SK-N-MC (cell line): ENCODE data around the gene SHISA3.

Experiments
- EZH2 ChIP-seq: fragments of 200-600 bp; sonication (generic); IDR thresholded peaks from one replicate; pipeline ENCODE4 v1.6.1; 2017; ENCODE audit warnings: antibody characterized with exemption
- FOXP2 ChIP-seq: optimal IDR thresholded peaks from 2 replicates; pipeline ENCODE3; 2011; ENCODE audit warnings: mild to moderate bottlenecking, moderate library complexity; ENCODE audit not compliant: insufficient read depth; ENCODE audit errors: extremely low read length, control extremely low read depth
- POLR2AphosphoS5 ChIP-seq: IDR thresholded peaks from 2 replicates; pipeline ENCODE4 v1.6.1; 2012; ENCODE audit warnings: mild to moderate bottlenecking, low read depth, low read length, borderline replicate concordance

DNA sequence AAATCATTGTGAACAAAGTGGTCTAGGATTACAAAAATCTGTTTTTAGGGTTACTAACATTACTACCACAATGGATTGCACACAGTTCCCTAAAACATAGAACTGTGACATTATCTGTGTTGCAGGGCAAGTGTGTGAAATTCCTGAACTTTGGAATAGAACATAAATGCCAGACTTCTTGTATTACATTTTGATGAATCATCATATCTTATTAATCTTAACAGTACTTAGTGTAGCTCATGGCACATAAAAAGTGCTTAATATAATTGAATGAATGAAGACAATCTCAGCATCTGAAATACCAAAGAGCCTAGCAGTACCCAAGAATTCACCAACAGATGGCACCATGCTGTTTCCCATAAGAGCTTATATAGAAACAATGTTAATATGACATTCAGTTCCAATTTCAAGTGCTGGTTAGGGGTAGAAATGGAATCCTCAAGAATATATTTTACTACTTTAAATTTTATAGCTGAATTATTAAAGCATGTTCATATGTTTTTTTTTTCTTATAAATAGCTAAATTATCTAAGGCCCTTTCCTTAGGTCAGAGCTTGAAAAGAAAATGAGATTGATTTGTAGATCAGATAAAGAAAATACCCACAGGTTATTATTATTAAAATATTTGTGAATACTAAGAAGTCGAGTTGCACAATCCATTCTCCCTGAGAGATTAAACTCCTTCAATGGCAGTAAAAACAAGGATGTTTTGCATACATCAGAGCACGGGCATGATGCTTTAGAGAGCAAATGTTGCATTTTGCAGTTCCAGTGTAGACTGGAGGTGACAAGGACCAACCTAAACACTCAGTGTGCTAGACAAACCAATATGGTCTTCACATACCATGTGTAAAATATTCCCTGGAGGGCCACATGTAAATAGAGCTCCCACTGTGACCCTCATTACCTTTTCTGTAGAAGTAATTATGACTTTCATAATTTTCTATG is 25.7 kb upstream of the SHISA3 start:
- TF ChIP-seq POLR2AphosphoS5 (no peak), EZH2 (no peak), FOXP2 (no peak)
